ENCODE results near the gene CMTM8. TPM values are rescaled to one million over a fixed set of nuclear protein-coding genes. Genes with fewer than 3 reads are reported as not detected.

The CMTM8 gene
- total RNA-seq, 2 donors from 2014 or later: 5.8 to 11.6 TPM

GRCh38 chr3:32249184-32249782 is 10.8 kb downstream of the CMTM8 start:
- Histone ChIP-seq H3K4me1 (ENCODE audit: control insufficient read depth, insufficient read depth, low read length) (no peaks in the 10 kb centered on the region), H3K4me3 (ENCODE audit: low read length) (no peak overlapping the region), H3K27me3 (ENCODE audit: control insufficient read depth, insufficient read depth, low read length, poor library complexity, severe bottlenecking) (no peaks in the 10 kb centered on the region), H3K9me3 (ENCODE audit: control insufficient read depth, low read length) (peaks cover 6% of the 10 kb centered on the region), H3K36me3 (ENCODE audit: control insufficient read depth, insufficient read depth, low read length) (no peaks in the 10 kb centered on the region), H3K27ac (ENCODE audit: low read depth, low read length) (no peak overlapping the region), H3K9ac (ENCODE audit: extremely low read depth, low read length, poor library complexity, severe bottlenecking) (no peak overlapping the region)
- 90 to 97% methylated on average over 3 to 4 of the region's 4 CpGs for WGBS, 2 experiments (ENCODE audit: insufficient coverage in 1 of 2, insufficient read length in 1 of 2)
- peaks cover 8% of the 10 kb centered on the region for H3K4me1 Mint-ChIP-seq
- peaks cover 7% of the 10 kb centered on the region for H3K9me3 Mint-ChIP-seq
- TF ChIP-seq CTCF (conservative IDR thresholded peaks at IDR 0.05): no peak
- no peak overlapping the region for H3K4me3 Mint-ChIP-seq
- no peaks in the 10 kb centered on the region for H3K27me3 Mint-ChIP-seq (ENCODE audit: insufficient read depth)
- DNase-seq: no peak
- H3K36me3 Mint-ChIP-seq (ENCODE audit: low read depth): no peaks in the 10 kb centered on the region
- no peak overlapping the region for H3K27ac Mint-ChIP-seq

GRCh38 chr3:32254268-32254667 is 15.8 kb downstream of the CMTM8 start:
- DNase-seq: no peak
- Histone ChIP-seq H3K4me3 (ENCODE audit: low read length) (no peak overlapping the region), H3K27ac (ENCODE audit: low read depth, low read length) (no peak overlapping the region), H3K9ac (ENCODE audit: extremely low read depth, low read length, poor library complexity, severe bottlenecking) (no peak overlapping the region), H3K36me3 (ENCODE audit: control insufficient read depth, insufficient read depth, low read length) (no peaks in the 10 kb centered on the region), H3K4me1 (ENCODE audit: control insufficient read depth, insufficient read depth, low read length) (no peaks in the 10 kb centered on the region), H3K27me3 (ENCODE audit: control insufficient read depth, insufficient read depth, low read length, poor library complexity, severe bottlenecking) (no peaks in the 10 kb centered on the region), H3K9me3 (ENCODE audit: control insufficient read depth, low read length) (peaks cover 6% of the 10 kb centered on the region)
- no peaks in the 10 kb centered on the region for H3K27me3 Mint-ChIP-seq (ENCODE audit: insufficient read depth)
- TF ChIP-seq CTCF (conservative IDR thresholded peaks at IDR 0.05): no peak
- peaks cover 4% of the 10 kb centered on the region for H3K4me1 Mint-ChIP-seq
- no peak overlapping the region for H3K4me3 Mint-ChIP-seq
- no CpG with 5 or more reads among the region's 1 CpG for WGBS, 2 experiments (ENCODE audit: insufficient coverage in 1 of 2, insufficient read length in 1 of 2)
- peaks cover 4% of the 10 kb centered on the region for H3K36me3 Mint-ChIP-seq (ENCODE audit: low read depth)
- peaks cover 14% of the 10 kb centered on the region for H3K9me3 Mint-ChIP-seq
- no peak overlapping the region for H3K27ac Mint-ChIP-seq

GRCh38 chr3:32255345-32255744 is 16.9 kb downstream of the CMTM8 start:
- peaks cover 4% of the 10 kb centered on the region for H3K4me1 Mint-ChIP-seq
- H3K9me3 Mint-ChIP-seq: peaks cover 14% of the 10 kb centered on the region
- Histone ChIP-seq H3K27ac (ENCODE audit: low read depth, low read length) (no peak overlapping the region), H3K4me3 (ENCODE audit: low read length) (no peak overlapping the region), H3K4me1 (ENCODE audit: control insufficient read depth, insufficient read depth, low read length) (no peaks in the 10 kb centered on the region), H3K9ac (ENCODE audit: extremely low read depth, low read length, poor library complexity, severe bottlenecking) (no peak overlapping the region), H3K36me3 (ENCODE audit: control insufficient read depth, insufficient read depth, low read length) (no peaks in the 10 kb centered on the region), H3K27me3 (ENCODE audit: control insufficient read depth, insufficient read depth, low read length, poor library complexity, severe bottlenecking) (no peaks in the 10 kb centered on the region), H3K9me3 (ENCODE audit: control insufficient read depth, low read length) (peaks cover 6% of the 10 kb centered on the region)
- no peak for DNase-seq
- no peak overlapping the region for H3K4me3 Mint-ChIP-seq
- TF ChIP-seq CTCF (conservative IDR thresholded peaks at IDR 0.05): no peak
- no peak overlapping the region for H3K27ac Mint-ChIP-seq
- WGBS, 2 experiments (ENCODE audit: insufficient coverage in 1 of 2, insufficient read length in 1 of 2): 95 to 100% methylated on average over 1 of the region's 2 CpGs
- peaks cover 4% of the 10 kb centered on the region for H3K36me3 Mint-ChIP-seq (ENCODE audit: low read depth)
- H3K27me3 Mint-ChIP-seq (ENCODE audit: insufficient read depth): no peaks in the 10 kb centered on the region
